GM10248 (cell line): ENCODE measurements around the gene GLRA2.
"Not testable (repeated sequence)": the region's sequence is repeated elsewhere in the genome, so short reads cannot be mapped to it uniquely, and the experiment has no call there.

Experiments used
- CTCF ChIA-PET: fragments of 300-600 bp; sonication (Branson Sonifier 250); formaldehyde crosslinking; extraction: SDS; loops from one replicate; lab custom pipeline; 2021; ENCODE audit warnings: antibody characterized with exemption; lab: Yijun Ruan, JAX
- POLR2A ChIA-PET: fragments of 350-650 bp; sonication (Branson Sonifier 250); formaldehyde crosslinking; extraction: SDS; loops from one replicate; lab custom pipeline; 2020; ENCODE audit warnings: antibody characterized with exemption; lab: Yijun Ruan, JAX
- DNase-seq: peaks from one replicate; pipeline ENCODE4 v3.0.0; 2012; ENCODE audit errors: extremely low spot score
- TF ChIP-seq, protein P1 (sequence below): IDR thresholded peaks from 2 replicates; pipeline ENCODE4 v1.5.1; 2012; ENCODE audit warnings: mild to moderate bottlenecking, low read depth; ENCODE audit errors: extremely low read depth, missing control alignments, control extremely low read depth

Gene GLRA2

GRCh38 chrX:14660970-14661369 lies 131.6 kb downstream of the GLRA2 start:
- CTCF ChIA-PET, result no interaction called here
- TF ChIP-seq, protein P1, sequence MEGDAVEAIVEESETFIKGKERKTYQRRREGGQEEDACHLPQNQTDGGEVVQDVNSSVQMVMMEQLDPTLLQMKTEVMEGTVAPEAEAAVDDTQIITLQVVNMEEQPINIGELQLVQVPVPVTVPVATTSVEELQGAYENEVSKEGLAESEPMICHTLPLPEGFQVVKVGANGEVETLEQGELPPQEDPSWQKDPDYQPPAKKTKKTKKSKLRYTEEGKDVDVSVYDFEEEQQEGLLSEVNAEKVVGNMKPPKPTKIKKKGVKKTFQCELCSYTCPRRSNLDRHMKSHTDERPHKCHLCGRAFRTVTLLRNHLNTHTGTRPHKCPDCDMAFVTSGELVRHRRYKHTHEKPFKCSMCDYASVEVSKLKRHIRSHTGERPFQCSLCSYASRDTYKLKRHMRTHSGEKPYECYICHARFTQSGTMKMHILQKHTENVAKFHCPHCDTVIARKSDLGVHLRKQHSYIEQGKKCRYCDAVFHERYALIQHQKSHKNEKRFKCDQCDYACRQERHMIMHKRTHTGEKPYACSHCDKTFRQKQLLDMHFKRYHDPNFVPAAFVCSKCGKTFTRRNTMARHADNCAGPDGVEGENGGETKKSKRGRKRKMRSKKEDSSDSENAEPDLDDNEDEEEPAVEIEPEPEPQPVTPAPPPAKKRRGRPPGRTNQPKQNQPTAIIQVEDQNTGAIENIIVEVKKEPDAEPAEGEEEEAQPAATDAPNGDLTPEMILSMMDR, result no peak

GRCh38 chrX:14670819-14671218 lies 141.5 kb downstream of the GLRA2 start:
- TF ChIP-seq, protein P1, result no peak
- POLR2A ChIA-PET, result no interaction called here
- CTCF ChIA-PET, result no interaction called here
- DNase-seq, result peak; percentile 5

More at GRCh38 chrX:14660970-14661369, 131.6 kb downstream of the GLRA2 start:
- POLR2A ChIA-PET, result no interaction called here
- DNase-seq, result no peak

GRCh38 chrX:14672611-14673172 lies 143.4 kb downstream of the GLRA2 start:
- TF ChIP-seq, protein P1, result no peak
- no peak for DNase-seq
- ChIA-PET CTCF (no interaction called here), POLR2A (no interaction called here)

DNA sequence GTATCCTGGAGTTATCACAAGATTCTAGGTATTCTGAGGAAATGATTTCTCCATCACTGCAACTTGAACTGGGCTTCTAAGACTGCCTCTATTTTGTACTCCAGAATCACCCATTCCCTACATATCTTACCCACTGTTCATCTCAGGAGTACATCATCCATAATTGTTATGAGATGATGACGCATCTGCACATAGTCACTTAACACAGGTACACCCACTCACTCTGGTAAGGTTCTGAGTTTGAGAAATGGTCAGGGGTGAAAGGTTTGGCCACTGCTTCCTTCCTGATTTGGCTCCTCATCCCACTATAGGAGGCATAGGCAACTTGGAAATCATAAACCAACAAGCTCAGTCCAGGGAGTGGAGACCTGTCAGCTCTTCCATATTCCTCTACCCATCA lies 143.9 kb downstream of the GLRA2 start:
- TF ChIP-seq, protein P1, result no peak
- ChIA-PET POLR2A (no interaction called here), CTCF (no interaction called here)
- DNase-seq, result no peak

GRCh38 chrX:14673764-14674163 lies 144.4 kb downstream of the GLRA2 start:
- CTCF ChIA-PET, result no interaction called here
- peak; percentile 34 for DNase-seq
- POLR2A ChIA-PET, result no interaction called here
- TF ChIP-seq, protein P1, result no peak

DNA sequence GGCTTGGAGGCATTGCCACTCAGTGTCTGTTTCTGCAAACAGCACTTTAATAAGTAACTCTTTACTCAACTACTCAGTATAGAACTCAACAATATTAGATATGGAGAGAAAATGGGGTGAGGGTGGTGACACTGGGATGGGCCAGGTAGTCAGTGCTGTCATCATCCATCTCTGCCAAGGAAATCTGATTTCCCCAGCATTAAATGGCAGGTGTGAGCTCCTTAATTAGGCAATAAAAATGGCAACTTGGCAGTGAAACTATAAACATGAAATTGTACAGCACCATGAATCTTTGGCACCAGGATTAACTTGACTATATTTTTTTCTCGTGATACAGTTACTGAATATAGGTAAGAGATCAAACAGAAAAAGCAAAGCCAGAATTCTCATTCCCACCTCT lies 146.2 kb downstream of the GLRA2 start:
- no peak for DNase-seq
- TF ChIP-seq, protein P1, result no peak
- ChIA-PET POLR2A (no interaction called here), CTCF (no interaction called here)

DNA sequence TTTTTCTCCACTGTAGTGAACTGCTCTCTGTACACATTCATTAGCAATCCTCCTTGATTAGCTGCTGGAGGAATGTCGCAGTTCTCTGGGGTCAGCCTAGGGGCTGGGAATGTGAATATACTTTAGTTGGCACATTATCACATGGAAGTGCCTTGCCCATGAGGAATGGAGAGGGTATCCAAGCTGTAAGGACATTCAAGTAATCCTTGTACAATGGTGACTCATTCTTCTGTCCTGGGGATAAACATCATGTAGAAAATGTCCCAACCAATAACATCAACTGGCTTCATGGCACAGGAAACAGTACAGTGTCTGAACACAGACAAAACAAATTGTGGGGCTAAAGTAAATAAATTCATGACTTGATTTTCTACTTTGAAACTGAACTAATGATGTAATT lies 147.1 kb downstream of the GLRA2 start:
- TF ChIP-seq, protein P1, result no peak
- ChIA-PET POLR2A (no interaction called here), CTCF (no interaction called here)
- no peak for DNase-seq

GRCh38 chrX:14688331-14688730 lies 159.0 kb downstream of the GLRA2 start:
- DNase-seq, CTCF ChIA-PET, POLR2A ChIA-PET: not testable (repeated sequence)
